ENCODE measurements around the gene AGAP1.

AGAP1 gene

GRCh38 chr2:235569837-235570236 lies 76.0 kb downstream of the AGAP1 start:
- no peak for DNase-seq (ENCODE audit: low read depth in 2 of 2)

- no peak for DNase-seq (ENCODE audit: low read depth in 2 of 2)
Observed at GRCh38 chr2:235570256-235570655, 76.4 kb downstream of the AGAP1 start.

GRCh38 chr2:235570966-235571692 lies 77.3 kb downstream of the AGAP1 start:
- DNase-seq (ENCODE audit: low read depth in 2 of 2): no peak

DNA sequence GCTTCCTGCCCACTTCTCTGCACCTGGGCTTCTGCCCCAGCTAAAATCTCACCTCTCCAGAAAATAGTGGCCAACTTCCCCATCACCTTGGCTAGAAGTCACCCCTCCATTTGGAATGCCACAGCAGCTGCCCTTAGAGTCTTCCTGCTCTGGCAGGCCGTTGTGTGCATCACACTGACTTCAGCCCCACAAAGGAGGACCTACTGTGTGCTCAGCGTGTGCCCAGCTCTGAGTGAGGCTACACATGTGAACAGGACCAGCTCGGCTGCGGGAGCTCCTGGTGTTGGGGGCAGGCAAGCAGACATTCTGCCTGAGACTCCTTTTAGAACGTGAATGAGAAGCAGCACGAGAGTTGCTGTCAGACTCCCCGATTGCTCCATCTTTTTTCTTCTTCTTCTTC lies 78.7 kb downstream of the AGAP1 start:
- no peak for DNase-seq (ENCODE audit: low read depth in 2 of 2)

- DNase-seq (ENCODE audit: low read depth in 2 of 2): no peak
Observed at GRCh38 chr2:235573331-235574221, 79.7 kb downstream of the AGAP1 start.

- DNase-seq (ENCODE audit: low read depth in 2 of 2): no peak
Observed at GRCh38 chr2:235575431-235575830, 81.6 kb downstream of the AGAP1 start.

GRCh38 chr2:235575904-235576303 lies 82.1 kb downstream of the AGAP1 start:
- DNase-seq (ENCODE audit: low read depth in 2 of 2): no peak

DNA sequence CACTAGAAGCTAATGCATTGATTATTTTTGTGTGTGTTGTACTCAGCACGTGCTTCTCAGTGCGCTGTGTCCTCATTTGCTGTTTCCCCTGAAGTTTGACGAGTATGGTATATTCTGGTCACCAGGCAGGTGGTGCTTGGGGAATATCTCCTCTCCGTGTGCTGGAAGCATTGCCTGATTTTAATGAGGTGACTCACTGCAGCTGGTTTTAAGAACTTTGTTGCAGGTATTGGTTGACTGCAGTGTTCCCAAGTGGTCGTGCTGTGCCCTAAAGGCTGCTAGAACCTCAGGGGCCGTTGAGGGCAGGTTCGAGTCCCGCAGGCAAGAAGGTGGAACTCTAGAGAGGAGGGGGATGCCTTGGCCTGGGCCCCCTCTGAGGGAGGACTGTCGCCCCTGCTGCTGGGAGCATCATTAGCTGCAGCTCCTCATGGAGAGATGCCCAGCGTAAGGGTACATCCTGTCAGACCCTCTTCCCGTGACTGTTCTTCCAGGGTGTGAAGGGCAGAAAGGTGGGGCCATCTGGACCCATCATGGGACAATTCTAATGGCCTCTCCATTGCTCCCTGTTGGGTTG lies 82.6 kb downstream of the AGAP1 start:
- DNase-seq (ENCODE audit: low read depth in 2 of 2): no peak

DNA sequence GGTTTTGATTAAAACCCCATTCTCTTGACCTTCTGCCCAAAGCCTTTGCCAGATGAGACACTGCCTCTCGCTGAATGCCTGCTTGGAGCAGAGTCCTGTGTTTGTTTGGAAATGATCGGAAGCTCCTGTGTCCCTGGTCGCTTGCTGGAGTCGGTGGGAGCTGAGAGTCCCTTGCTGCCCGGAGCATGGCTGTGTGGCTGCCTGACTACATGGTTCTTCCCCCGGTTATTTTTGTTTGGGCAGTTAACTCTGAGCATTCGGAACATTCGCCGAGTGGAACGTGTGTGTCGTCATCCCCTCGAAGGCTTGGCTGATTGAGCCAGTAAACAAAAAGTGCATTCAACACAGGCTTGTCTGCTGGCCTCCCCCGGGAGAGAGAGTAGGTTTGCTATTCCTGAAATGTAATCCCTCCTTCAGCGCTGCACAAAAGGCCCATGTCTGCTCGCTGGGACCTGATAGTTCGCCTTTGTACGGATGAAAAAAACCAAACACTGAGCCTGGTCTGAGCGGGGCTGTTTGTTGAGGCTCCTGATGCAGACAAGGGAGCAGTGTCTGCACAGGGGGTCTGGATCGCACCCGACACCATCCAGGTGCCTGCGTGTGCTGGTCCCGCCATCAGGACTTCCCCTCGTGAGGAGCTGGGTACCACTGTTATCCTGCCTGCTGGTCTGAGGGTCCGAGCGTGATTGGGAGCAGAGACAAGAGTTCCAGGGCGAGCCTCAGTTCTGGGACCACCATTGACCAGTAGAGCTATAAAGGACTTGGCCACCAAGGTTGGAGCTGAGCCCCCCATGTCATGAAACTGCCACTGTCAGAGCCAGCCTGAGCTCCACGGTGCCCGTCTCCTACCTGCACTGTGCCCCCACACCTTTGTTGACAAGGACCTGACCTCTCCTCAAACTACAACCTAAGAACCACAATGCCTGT lies 83.8 kb downstream of the AGAP1 start:
- DNase-seq (ENCODE audit: low read depth in 2 of 2): no peak

DNA sequence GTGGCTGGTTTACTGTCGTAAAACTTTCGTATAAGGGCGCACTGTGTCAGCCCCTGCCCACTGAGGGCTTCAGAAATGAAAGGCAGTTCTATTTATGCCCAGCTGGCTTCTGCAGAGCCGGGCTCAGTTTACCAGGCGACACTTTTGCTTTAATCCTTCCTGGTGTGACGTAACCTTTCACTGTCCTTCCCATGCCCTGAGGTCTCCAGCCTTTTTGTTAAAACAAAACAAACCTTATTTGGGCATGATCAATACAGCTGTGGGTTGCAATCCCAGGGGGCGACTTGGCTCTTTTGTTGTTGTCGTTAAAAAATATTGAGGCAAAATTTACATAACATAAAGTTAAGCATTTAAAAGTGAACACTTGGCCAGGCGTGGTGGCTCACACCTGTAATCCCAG lies 85.3 kb downstream of the AGAP1 start:
- no peak for DNase-seq (ENCODE audit: low read depth in 2 of 2)

DNA sequence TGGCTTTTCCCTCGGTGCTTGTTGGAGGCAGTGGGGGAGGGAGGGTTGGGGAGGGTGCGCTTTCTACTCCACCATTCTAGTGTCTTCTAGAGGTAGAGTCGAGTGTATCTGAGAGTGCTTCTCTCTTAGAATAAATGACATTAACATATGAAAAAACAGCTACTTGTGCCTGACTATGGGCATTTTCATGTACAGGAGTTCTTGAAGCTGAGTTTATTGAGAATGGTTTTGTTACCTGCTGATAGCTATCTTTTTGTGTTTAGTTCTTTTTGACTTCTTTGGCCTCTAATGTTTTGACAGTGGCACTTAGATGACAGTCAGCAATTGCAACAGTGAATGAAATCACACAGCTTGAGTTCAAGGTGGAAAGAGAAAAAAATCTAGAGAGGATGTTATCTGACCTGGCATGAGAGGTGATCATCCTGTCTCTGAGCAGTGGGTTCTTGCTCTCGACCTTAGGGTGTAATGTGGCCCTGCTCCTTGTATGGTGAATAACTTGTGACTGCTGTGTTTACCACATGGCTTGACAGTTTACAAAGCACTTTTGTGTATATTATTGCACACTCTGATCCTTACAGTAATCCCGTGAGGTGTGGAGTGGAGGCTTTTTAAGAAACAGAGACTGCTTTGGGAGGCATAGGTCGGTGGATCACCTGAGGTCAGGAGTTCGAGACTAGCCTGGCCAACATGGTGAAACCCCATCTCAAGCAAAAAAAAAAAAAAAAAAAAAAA lies 86.7 kb downstream of the AGAP1 start:
- no peak for DNase-seq (ENCODE audit: low read depth in 2 of 2)

DNA sequence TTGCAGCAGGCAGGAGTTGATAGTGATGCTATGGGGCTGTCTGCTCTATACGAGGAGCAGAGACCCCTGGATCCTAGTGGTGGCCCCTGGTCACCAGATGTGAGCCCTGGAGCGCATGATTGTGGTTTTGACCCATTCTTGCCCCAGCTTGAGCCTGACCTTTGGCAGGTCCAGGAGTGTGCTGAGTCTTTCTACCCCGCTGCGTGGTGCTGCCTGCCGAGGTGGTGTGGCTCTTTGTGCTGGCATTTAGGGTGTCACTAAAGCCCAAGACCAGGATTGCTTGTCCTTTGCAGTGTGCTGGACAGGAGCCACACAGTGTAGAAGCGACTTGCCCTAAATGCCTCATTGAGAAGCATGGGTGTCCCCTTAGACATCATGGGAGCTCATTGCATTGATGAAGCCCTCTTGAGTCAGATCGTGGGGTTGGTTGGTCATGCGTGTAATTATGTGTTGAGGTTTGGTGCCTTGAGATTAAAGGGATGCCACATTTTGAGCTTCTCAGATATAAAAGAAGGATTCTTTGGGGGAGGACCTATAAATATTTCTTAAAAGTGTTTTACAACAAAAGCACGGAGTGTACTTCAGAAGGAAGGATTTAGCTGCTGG lies 88.3 kb downstream of the AGAP1 start:
- DNase-seq (ENCODE audit: low read depth in 2 of 2): no peak

GRCh38 chr2:235582729-235583128 lies 88.9 kb downstream of the AGAP1 start:
- DNase-seq (ENCODE audit: low read depth in 2 of 2): no peak

- DNase-seq (ENCODE audit: low read depth in 2 of 2): no peak
Observed at GRCh38 chr2:235583144-235583543, 89.3 kb downstream of the AGAP1 start.

DNA sequence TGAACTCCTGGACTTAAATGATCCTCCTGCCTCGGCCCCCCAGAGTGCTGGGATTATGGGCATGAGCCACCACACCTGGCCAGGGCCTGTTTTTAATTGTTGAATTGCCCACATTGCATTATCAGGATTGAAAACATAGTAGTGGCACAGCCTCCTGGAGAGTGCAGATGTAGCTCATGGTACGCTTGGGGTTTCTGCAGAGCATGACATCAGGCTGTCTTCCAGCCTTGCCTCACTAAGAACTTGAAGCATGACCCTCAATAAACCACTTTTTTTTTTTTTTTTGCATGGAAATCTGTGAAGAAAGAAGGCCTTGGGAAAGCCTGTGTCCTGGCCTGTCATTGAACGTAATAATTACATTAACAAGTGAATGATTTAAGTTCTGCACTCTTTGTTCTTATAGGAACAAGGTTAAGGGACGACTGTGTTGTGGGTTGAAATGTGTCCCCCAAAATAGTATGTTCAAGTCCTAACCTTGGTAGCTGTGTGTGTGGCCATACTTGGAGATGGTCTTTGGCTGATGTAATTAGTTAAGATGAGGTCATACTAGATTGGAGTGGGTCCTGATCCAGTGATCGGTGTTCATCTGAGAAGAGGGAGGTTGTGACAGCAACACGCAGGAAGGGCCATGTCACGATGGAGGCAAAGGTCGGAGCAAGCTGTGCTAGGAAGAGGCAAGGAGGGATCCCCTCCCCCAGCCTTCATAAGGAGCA lies 90.2 kb downstream of the AGAP1 start:
- DNase-seq (ENCODE audit: low read depth in 2 of 2): no peak

GRCh38 chr2:235584638-235585007 lies 90.8 kb downstream of the AGAP1 start:
- DNase-seq (ENCODE audit: low read depth in 2 of 2): no peak

DNA sequence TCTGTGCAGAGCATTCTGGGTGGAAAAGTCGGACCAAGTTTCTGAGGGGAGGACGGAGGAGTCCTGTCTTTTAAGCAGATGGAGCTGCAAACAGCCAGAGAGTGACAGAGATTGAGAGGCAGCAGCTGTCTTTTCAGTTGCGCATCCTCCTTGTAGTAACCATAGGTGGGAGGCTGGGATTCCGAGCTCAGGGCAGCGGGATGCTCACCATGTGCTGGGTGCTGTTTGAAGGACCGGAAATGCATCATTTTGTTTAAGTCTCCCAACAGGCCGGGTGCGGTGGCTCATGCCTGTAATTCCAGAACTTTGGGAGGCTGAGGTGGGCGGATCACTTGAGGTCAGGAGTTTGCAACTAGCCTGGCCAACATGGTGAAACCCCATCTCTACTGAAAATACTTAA lies 93.4 kb downstream of the AGAP1 start:
- no peak for DNase-seq (ENCODE audit: low read depth in 2 of 2)

DNA sequence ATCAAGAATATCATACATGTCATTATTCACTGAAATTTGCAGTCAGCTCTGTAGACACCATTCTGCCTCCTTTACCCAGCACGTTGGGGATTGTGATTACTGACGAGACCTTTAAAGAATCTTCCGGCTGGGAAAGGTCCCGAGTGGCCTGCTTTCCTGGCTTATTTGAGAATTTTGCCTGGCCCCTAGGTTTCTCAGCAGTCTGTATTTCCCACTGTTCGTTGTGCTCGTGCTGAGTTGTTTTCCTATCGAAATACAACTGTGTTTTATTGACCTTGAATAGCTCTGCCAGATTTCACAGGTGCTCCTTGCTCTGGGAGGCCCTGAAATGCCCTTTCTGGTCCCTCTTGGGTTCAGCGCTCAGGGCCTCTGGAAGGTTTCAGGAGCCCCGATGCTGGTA lies 94.9 kb downstream of the AGAP1 start:
- no peak for DNase-seq (ENCODE audit: low read depth in 2 of 2)

- DNase-seq (ENCODE audit: low read depth in 2 of 2): no peak
Observed at GRCh38 chr2:235591231-235591730, 97.4 kb downstream of the AGAP1 start.

GRCh38 chr2:235591921-235592320 lies 98.1 kb downstream of the AGAP1 start:
- no peak for DNase-seq (ENCODE audit: low read depth in 2 of 2)

Measured in stimulated activated CD4-positive, alpha-beta T cell treated with anti-CD3 and anti-CD28 coated beads, Interleukin-1b, Interleukin-23, amount 100 ng/mL, for 4 hours (primary cell).